PC-9 (cell line): ENCODE results near the gene LAPTM5. TPM values are rescaled to one million over a fixed set of nuclear protein-coding genes. Genes with fewer than 3 reads are reported as not detected.

Source experiments
- BruUV-seq: library from RNA; stranded (reverse); fragments of 400-500 nt; replicated peaks from 2 replicates; lab custom pipeline; 2021; lab: Mats Ljungman, UMichigan
- CTCF ChIA-PET: fragments of 300-600 bp; sonication (Branson Sonifier 250); formaldehyde crosslinking; loops from one replicate; lab custom pipeline; 2022; ENCODE audit warnings: antibody characterized with exemption; lab: Charles Lee
- POLR2A ChIA-PET: fragments of 300-600 bp; sonication (Branson Sonifier 250); formaldehyde crosslinking; loops from one replicate; lab custom pipeline; 2022; ENCODE audit warnings: antibody characterized with exemption; ENCODE audit not compliant: unreplicated experiment; lab: Charles Lee
- DNase-seq, 2 experiments: peaks; one replicate each; pipeline versions ENCODE4 v3.0.0 to v3.0.0-alpha.2; 2015 to 2022; ENCODE audit warnings: mixed read lengths in 1 of 2
- H2AFZ ChIP-seq: fragments of 200-600 bp; sonication (generic); 2 replicates; pipeline ENCODE4 v1.8.1; 2017; ENCODE audit warnings: antibody characterized with exemption
- H3F3A ChIP-seq: fragments of 200-600 bp; sonication (generic); 2 replicates; pipeline ENCODE4 v1.8.1; 2017; ENCODE audit warnings: antibody characterized with exemption, mild to moderate bottlenecking, low read depth; ENCODE audit not compliant: insufficient read depth
- H3K27ac ChIP-seq: fragments of 200-600 bp; sonication (generic); 2 replicates; pipeline ENCODE4 v1.6.1; 2016; ENCODE audit warnings: mixed run types
- H3K27me3 ChIP-seq: fragments of 200-600 bp; sonication (generic); 2 replicates; pipeline ENCODE4 v1.6.1; 2016; ENCODE audit warnings: low read depth, mixed run types; ENCODE audit not compliant: insufficient read depth
- H3K36me3 ChIP-seq: fragments of 200-600 bp; sonication (generic); 2 replicates; pipeline ENCODE4 v1.6.1; 2016; ENCODE audit warnings: low read depth, mixed run types
- H3K4me1 ChIP-seq: fragments of 200-600 bp; sonication (generic); replicated peaks from 2 replicates; pipeline ENCODE4 v1.6.1; 2016; ENCODE audit warnings: mixed run types; ENCODE audit not compliant: insufficient read depth
- H3K4me2 ChIP-seq: fragments of 200-600 bp; sonication (generic); 2 replicates; pipeline ENCODE4 v1.6.1; 2017; ENCODE audit warnings: mixed run types
- H3K4me3 ChIP-seq: fragments of 200-600 bp; sonication (generic); 2 replicates; pipeline ENCODE4 v1.6.1; 2016; ENCODE audit warnings: mixed run types
- H3K79me2 ChIP-seq: fragments of 200-600 bp; sonication (generic); 2 replicates; pipeline ENCODE4 v1.6.1; 2017; ENCODE audit warnings: low read depth, mixed run types
- H3K9me2 ChIP-seq: fragments of 200-600 bp; sonication (generic); 2 replicates; pipeline ENCODE4 v1.8.1; 2017; ENCODE audit warnings: mild to moderate bottlenecking; ENCODE audit not compliant: insufficient read depth
- H3K9me3 ChIP-seq: fragments of 200-600 bp; sonication (generic); 2 replicates; pipeline ENCODE4 v1.8.1; 2016; ENCODE audit warnings: low read depth; ENCODE audit not compliant: insufficient read depth
- H4K20me1 ChIP-seq: fragments of 200-600 bp; sonication (generic); 2 replicates; pipeline ENCODE4 v1.8.1; 2017; ENCODE audit not compliant: insufficient read depth
- CTCF ChIP-seq: fragments of 200-600 bp; sonication (generic); conservative IDR thresholded peaks from 2 replicates; pipeline ENCODE4 v1.6.1; 2017; ENCODE audit warnings: mixed run types, antibody characterized with exemption, mild to moderate bottlenecking, moderate library complexity
- EZH2 ChIP-seq: fragments of 200-600 bp; sonication (generic); IDR thresholded peaks from 2 replicates; pipeline ENCODE4 v1.8.0; 2017; ENCODE audit warnings: antibody characterized with exemption, low read depth
- intact Hi-C: fragments of 100-400 bp; cut with micrococcal nuclease; formaldehyde crosslinking; loops from one replicate; pipeline ENCODE4 v1.10.0; 2022; ENCODE audit not compliant: unreplicated experiment
- total RNA-seq: library from RNA; stranded (reverse); gene quantifications from 2 replicates; pipeline ENCODE4 v1.2.3, GENCODE V29; 2021

The LAPTM5 gene
- total RNA-seq, 1 experiment from 2014 or later: 5.0 TPM

DNA sequence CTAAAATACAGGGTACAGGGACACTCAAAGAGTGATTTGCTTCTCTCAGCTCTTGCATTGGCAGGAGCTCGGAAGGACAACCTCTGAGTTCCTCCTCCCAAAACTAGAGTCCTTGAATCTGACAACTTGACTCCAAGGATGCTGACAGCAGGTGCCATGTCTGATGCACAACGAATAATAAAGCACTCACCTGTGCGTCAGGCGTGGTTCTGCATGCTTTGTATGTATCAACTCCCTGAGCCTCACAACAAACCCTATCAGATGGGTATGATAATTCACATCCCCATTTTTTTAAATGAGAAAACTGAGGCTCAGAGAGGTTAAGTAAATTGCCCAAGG, 1.4 kb downstream of the LAPTM5 start:
- peaks cover 69% of the 10 kb centered on the region for H3K4me1 ChIP-seq
- intact Hi-C loops: loop anchor here (2.0 kb wide), 1 partner anchor 37 kb away; no protein-coding TSS in a partner anchor
- no peaks in the 10 kb centered on the region for H3K9me2 ChIP-seq
- H3K36me3 ChIP-seq: no peaks in the 10 kb centered on the region
- TF ChIP-seq EZH2 (no peak), CTCF (no peak)
- peaks cover 36% of the 10 kb centered on the region for H3F3A ChIP-seq
- H2AFZ ChIP-seq: no peak overlapping the region
- peak overlapping the region; percentile 75 for H3K27ac ChIP-seq
- ChIA-PET POLR2A (no interaction called here), CTCF (no interaction called here)
- no peaks in the 10 kb centered on the region for H3K27me3 ChIP-seq
- H3K4me2 ChIP-seq: peak overlapping the region; percentile 69
- BruUV-seq: no TSS peak
- no peaks in the 10 kb centered on the region for H4K20me1 ChIP-seq
- H3K4me3 ChIP-seq: no peak overlapping the region
- DNase-seq: no peak
- no peaks in the 10 kb centered on the region for H3K9me3 ChIP-seq
- no peaks in the 10 kb centered on the region for H3K79me2 ChIP-seq

DNA sequence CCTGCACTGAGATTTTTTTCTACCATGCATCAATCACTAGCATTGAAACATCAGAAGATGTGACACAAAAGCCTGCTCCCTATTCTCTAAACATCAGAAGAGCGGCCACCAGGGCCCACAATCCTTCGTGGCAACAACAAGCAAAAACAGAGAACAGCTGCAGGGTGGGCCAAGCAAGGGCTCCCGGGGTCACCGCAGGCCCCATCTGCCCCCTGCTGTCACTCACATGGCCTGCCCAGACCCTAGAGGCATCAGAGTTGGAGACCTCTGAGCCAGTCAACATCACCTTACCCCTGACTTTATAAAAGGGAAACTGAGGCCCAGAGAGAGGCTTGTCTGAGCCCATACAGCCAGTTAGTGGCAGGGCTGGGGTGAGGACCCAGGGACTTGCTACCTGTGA, 1.8 kb downstream of the LAPTM5 start:
- peaks cover 36% of the 10 kb centered on the region for H3F3A ChIP-seq
- peak overlapping the region; percentile 75 for H3K27ac ChIP-seq
- no peaks in the 10 kb centered on the region for H3K9me3 ChIP-seq
- CTCF ChIA-PET: interaction anchor here (0.6 kb wide), 2 partner anchors 31 to 1481 kb away, joined by 3 to 15 read pairs; no protein-coding TSS in a partner anchor
- TF ChIP-seq EZH2: no peak
- no peak for TF ChIP-seq CTCF
- no peaks in the 10 kb centered on the region for H4K20me1 ChIP-seq
- H3K79me2 ChIP-seq: no peaks in the 10 kb centered on the region
- H3K27me3 ChIP-seq: no peaks in the 10 kb centered on the region
- no peaks in the 10 kb centered on the region for H3K36me3 ChIP-seq
- DNase-seq: no peak
- H3K9me2 ChIP-seq: no peaks in the 10 kb centered on the region
- H3K4me1 ChIP-seq: peaks cover 69% of the 10 kb centered on the region
- H3K4me2 ChIP-seq: peak overlapping the region; percentile 69
- POLR2A ChIA-PET: no interaction called here
- no peak overlapping the region for H2AFZ ChIP-seq
- intact Hi-C loops: loop anchor here (2.0 kb wide), 1 partner anchor 37 kb away; no protein-coding TSS in a partner anchor
- H3K4me3 ChIP-seq: no peak overlapping the region
- no TSS peak for BruUV-seq

- BruUV-seq: no TSS peak
- intact Hi-C loops: no loop called here
- H3K27ac ChIP-seq: no peak overlapping the region
- no peaks in the 10 kb centered on the region for H3K9me3 ChIP-seq
- H3K27me3 ChIP-seq: no peaks in the 10 kb centered on the region
- no peaks in the 10 kb centered on the region for H3K36me3 ChIP-seq
- DNase-seq: no peak
- no peaks in the 10 kb centered on the region for H3K9me2 ChIP-seq
- H3K4me1 ChIP-seq: peaks cover 69% of the 10 kb centered on the region
- ChIA-PET CTCF (interaction anchor here (0.6 kb wide), 2 partner anchors 31 to 1480 kb away, joined by 3 to 15 read pairs; no protein-coding TSS in a partner anchor), POLR2A (no interaction called here)
- no peaks in the 10 kb centered on the region for H3K79me2 ChIP-seq
- TF ChIP-seq EZH2 (no peak), CTCF (no peak)
- peak overlapping the region; percentile 69; the same call in 1 of the 2 replicates for H3K4me2 ChIP-seq
- no peaks in the 10 kb centered on the region for H4K20me1 ChIP-seq
- H2AFZ ChIP-seq: no peak overlapping the region
- peaks cover 36% of the 10 kb centered on the region for H3F3A ChIP-seq
- no peak overlapping the region for H3K4me3 ChIP-seq
Observed at GRCh38 chr1:30755334-30755733, 2.2 kb downstream of the LAPTM5 start.
